B cell (primary cell): ENCODE measurements around the gene YES1.

Experiments
- EZH2 ChIP-seq: IDR thresholded peaks from 2 replicates; pipeline ENCODE4 v1.6.1; 2012; ENCODE audit warnings: borderline replicate concordance, low read depth, mild to moderate bottlenecking, moderate library complexity, low read length; ENCODE audit not compliant: insufficient read depth, poor library complexity, severe bottlenecking
- TF ChIP-seq, protein P1 (sequence below): fragments of 200-600 bp; IDR thresholded peaks from one replicate; pipeline ENCODE4 v1.8.0; 2022; ENCODE audit warnings: antibody characterized with exemption, mild to moderate bottlenecking

DNA sequence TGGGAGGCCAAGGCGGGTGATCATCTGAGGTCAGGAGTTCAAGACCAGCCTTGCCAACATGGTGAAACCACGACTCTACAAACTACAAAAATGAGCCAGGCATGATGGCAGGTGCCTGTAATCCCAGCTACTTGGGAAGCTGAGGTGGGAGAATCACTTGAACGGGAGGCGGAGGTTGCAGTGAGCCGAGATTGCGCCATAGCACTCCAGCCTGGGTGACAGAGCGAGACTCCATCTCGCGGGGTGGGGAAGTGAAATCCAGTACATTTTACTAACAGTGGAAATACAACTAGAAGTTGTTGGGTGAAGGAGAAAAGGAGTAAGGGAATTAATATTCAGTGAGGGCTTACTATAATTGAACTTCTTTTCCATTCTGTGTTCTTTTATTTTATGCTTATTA is 86.4 kb downstream of the YES1 start:
- TF ChIP-seq EZH2: no peak
- TF ChIP-seq, protein P1, sequence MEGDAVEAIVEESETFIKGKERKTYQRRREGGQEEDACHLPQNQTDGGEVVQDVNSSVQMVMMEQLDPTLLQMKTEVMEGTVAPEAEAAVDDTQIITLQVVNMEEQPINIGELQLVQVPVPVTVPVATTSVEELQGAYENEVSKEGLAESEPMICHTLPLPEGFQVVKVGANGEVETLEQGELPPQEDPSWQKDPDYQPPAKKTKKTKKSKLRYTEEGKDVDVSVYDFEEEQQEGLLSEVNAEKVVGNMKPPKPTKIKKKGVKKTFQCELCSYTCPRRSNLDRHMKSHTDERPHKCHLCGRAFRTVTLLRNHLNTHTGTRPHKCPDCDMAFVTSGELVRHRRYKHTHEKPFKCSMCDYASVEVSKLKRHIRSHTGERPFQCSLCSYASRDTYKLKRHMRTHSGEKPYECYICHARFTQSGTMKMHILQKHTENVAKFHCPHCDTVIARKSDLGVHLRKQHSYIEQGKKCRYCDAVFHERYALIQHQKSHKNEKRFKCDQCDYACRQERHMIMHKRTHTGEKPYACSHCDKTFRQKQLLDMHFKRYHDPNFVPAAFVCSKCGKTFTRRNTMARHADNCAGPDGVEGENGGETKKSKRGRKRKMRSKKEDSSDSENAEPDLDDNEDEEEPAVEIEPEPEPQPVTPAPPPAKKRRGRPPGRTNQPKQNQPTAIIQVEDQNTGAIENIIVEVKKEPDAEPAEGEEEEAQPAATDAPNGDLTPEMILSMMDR: no peak
